NCI-H146 (cell line): ENCODE results near the gene CERS5.
"Not testable (repeated sequence)": the region's sequence is repeated elsewhere in the genome, so short reads cannot be mapped to it uniquely, and the experiment has no call there.

Source experiments
- DNase-seq: peaks from one replicate; lab custom pipeline; 2025; lab: John Stamatoyannopoulos, UW

CERS5 gene

DNA sequence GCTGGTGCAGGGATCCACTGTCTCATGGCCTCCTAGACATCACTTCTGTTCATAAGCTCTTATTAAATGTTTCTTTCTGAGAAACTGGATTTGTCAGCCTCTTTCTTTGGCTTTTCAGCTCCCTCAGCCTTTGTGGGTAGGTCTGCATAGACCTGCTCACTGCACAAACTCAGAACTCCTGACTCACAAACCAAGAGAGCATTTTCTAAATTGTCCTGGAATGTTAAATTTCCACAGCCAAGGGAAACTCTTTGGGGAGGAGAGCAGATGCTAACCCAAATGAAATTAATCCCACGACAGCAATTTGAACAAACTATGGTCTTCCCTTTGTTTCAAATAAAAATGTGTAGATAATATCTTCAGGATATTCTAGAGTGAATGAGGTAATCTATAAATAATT is 19.5 kb upstream of the CERS5 start:
- DNase-seq: no peak

DNA sequence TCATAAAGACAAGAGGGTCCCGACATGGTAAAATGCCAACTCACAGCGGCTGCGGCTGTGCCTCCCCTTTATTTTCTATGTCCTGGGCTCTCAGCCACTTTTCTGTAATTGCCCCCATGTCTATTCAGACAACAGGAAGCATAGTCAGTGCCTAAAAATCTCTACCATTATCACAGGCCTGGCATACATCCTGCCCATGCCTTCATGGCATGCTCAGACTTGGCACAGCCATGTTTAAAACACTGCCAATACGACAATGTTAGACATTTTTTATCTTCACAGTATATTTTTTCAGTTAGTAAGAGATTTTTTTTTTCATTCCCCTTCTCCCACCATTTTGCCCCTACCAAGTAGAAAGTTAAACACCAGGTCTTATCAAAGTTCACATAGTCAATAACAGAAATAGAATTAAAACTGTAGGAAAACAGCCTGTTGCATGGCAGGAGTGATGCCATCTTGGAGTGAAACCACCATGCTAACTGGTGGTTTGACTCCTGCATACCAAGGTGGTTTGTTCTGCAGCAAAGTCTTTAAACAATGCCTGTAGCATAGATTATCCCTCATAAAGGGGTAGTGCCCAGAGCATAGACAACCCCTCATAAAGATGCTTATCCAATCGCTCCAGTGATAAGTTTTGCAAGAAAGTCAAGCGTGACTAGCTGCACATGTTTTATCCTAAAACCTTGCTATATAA is 18.9 kb upstream of the CERS5 start:
- DNase-seq: no peak

DNA sequence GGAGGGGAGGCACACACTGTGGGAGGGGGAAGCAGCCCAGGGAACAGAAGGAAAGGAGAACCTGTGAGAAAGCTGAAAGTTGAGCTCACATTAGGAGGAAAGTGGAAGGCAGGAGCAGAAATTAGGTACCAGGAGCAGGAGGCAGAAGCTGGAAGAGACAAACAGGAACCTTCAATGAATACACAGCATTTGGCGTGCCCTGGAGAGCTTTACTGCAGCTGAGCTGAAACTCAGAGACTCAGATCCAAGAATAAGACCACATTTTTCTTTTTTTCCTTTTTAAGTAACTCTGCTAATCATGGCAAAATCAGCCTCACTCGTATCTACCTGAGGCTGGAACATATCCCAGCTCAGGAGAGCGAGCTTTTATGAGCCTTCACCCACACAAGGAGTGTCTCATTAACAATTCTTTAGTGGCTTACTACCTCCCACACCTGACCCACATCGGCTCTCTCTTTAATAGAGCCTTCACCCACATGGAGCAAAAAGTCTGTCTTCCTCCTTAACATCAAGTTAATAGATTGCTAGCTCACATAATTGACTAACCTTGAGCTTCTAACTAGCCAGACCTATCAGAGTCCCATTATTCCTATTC is 18.2 kb upstream of the CERS5 start:
- DNase-seq: no peak

DNA sequence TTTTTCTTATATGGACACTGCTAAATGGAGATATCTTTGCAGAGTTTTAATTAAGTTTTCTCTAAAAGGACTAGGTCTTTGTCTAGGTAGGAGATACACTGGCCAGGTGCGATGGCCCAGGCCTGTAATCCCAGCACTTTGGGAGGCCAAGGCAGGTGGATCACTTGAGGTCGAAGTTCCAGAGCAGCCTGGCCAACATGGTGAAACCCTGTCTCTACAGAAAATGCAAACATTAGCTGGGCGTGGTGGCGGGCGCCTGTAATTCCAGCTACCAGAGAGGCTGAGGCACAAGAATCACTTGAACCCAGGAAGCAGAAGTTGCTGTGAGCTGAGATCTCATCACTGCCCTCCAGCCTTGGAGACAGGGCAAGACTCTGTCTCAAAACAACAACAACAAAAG is 17.1 kb upstream of the CERS5 start:
- DNase-seq: no peak

DNA sequence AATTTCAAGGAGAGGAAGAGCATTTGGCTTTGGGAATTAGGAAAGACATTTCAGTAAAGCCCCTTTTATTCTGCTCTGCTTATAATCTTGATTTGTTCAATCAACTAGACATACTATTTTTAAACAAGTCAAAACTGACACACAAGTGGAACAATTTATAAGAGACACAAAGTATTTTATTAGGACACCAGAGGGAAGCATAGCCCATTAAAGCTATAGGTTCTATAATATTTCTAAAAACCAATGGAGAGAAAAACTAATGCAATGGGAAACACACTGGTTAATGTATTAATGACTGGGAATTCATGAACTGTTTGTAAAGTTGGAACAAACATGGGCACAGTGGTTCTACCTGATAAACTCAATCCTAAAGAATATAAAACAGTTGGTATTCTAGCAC is 15.3 kb upstream of the CERS5 start:
- no peak for DNase-seq

DNA sequence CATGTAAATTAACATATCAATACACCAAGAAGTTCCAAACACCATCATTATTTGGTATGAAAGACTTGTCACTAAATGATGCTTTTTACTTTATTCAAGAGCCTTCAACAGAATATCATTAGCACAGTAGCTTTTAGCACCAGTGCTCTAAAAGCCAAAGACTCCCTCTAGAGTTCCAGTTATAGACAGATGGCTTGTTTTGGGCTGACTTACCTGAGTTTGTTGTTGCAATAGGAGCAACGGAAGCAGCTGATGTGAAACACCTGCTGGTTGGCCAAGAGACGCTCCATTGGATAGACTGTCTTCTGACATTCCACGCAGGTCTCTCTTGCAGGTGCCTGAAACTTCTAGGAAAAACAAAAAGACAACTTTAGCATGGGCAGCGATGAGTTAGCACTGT is 14.5 kb upstream of the CERS5 start:
- no peak for DNase-seq

DNA sequence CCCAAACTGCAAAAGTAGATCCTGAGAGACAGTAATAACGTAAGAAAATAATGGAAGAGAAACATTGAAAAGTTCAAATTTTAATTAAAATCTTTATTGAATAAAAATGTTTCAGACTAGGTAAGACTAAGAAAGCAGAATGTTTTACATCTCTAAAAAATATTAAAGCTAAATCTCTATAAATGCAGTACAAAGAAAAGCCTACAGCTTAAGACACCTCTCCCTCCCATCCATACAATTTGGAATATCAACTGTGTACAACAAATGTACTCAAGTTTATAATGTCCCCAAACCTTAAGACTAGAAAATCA is 8.5 kb upstream of the CERS5 start:
- DNase-seq: no peak

DNA sequence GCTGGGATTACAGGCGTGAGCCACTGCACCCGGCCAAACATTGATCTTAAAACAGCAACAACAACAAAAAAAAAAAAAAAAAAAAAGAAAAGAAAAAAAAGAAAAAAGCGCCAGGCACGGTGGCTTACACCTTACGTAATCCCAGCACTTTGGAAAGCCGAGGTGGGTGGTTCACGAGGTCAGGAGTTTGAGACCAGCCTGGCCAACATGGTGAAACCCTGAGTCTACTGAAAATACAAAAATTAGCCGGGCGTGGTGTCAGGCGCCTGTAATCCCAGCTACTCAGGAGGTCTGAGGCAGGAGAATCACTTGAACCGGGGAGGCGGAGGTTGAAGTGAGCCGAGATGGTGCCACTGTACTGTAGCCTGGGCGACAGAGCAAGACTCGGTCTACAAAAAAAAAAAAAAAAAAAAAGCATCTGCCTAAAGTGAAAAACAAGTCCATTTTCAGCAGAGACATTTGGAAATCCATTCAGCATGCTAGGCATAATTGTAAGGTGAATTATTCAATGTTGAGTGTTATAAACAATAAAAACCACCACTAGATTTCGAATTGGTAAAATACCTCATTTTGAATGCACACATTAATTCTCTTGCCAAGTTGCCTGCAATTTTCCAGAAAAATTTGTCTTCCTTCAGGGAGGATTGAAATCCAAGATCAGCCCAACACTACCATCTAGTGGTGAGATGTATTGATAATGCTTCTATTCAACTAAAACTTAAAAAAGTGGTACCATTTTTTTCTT is 8.0 kb upstream of the CERS5 start:
- DNase-seq: peak; percentile 65

DNA sequence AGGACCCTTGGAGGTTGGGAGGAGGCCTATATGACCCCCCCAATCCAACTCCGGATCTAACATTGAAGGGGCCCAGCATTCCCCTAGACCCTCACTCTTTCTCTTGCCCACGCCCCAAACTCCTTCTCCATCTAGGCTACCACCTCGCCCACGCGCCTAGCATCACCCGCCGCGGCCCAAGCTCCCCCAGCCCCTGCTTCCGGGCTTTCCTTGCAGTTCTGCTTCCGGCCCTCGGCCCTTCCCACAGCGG is 445 bp downstream of the CERS5 start:
- DNase-seq: no peak

DNA sequence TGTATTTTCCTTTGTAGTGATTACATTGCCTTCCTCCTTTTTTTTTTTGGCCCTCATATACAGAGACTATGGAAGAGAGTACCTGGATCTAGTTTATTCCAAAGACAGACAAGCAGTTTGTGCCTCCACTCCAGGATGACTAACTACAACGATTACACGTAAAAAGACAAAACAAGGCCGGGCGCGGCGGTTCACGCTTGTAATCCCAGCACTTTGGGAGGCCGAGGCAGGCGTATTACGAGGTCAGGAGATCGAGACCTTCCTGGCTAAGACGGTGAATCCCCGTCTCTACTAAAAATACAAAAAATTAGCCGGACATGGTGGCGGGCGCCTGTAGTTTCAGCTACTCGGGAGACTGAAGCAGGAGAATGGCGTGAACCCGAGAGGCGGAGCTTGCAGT is 2.2 kb downstream of the CERS5 start:
- DNase-seq: no peak

DNA sequence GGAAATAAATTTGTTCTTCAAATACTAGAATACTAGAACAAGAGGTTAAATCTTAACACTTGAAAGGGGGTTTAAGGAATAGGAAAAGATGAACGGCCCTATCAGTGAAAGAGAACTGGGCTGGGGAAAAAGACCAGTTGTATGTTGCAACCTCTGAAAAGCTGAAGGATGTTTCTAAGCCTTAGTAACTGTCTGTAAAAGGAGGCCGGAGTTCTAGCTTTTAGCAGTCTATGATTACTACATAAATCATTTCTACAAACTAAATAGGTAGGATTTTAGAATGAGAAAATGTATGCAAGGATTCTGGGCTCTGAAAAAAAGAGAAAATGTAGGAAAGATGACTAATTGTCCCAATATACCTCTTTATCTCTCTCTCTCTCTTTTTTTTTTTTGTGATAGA is 4.9 kb downstream of the CERS5 start:
- no peak for DNase-seq

DNA sequence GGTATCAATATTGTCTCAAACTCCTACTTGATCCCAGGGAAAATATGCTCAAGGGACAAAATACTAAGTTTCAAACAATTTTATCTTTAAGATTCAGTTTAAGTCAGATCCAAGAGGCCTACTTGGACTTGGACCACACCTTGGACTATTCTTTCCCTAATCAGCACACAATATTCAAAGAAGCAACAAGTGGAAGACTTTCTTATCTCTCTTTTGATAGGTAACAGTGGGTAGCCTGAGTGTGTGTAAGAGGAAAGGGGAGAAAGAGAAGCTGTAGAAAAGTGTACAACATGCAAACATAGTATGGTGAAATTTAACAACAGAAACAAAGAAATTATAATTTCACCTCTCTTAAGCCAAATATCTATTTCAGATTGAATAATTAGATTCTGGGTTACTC is 6.5 kb downstream of the CERS5 start:
- no peak for DNase-seq

DNA sequence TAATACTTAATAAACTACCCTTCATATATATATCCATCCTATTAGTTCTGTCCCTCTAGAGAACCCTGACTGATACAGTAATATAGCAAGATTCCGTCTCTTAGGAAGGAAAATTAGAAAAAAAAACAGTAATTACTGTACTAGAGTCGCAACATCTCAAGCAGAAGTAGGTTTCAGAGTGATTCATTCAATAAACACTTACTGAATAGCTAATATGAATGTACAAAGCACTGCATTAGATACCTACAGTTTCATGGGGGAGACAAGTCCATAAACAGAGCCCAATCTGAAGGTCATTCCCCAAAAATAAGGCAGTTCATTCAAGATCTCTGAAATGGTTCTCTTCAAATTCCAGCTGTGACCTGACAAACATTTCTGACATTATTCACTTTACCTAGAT is 9.9 kb downstream of the CERS5 start:
- no peak for DNase-seq

DNA sequence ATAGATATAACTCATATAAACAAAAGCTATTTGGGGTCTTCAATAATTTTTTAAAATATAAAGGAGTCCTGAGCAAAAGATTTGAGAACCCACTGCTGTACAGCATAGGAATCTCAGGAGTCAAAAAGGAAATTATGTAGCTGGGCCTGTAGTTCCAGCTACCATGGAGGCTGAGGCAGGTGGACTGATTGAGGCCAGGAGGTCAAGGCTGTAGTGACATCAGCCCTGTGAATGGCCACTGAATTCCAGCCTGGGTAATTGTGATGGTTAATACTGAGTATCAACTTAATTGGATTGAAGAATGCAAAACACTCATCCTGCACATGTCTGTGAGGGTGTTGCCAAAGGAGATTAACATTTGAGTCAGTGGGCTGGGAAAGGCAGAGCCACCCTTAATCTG is 10.5 kb downstream of the CERS5 start:
- DNase-seq: no peak

DNA sequence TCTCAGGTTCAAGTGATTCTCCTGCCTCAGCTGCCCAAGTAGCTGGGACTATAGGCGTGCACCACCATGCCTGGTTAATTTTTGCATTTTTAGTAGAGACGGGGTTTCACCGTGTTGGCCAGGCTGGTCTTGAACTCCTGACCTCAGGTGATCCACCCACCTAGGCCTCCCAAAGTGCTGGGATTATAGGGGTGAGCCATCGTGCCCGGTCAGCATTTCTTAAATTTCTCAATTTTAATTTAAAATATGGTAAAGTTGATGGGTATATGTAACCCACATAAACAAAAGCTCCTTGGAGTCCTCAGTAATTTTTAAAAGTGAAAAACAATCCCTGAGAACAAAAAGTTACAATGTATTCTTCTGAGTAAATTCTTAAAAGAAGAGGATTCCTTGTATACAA is 12.2 kb downstream of the CERS5 start:
- not testable (repeated sequence) for DNase-seq

DNA sequence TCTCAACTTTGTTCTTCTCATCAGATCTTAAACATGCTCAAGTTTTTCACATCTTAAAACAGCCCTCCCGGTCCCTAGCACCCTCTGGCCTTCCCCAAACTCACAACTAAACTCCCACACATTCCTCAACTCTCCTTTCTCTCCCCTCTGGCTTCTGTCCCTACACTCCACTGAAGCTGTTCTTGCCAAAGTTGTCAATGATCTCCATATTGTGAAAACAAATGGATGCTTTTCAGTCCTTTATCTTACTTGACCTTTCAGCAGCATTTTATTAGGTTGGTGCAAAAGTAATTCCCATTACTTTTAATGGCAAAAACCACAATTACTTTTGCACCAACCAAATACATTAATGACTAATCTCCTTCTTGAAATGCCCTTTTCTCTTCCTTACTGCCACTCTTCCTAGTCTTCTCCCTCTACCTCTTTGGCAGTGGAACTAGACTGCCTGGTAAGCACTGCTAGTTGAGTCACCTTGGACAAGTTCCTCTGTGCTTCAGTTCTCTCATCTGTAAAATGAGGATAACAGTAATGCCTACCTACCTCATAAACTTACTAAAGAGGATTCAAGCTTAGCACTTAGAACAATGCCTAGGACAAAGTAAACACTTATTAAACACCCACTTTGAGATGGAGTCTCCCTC is 16.0 kb downstream of the CERS5 start:
- no peak for DNase-seq

DNA sequence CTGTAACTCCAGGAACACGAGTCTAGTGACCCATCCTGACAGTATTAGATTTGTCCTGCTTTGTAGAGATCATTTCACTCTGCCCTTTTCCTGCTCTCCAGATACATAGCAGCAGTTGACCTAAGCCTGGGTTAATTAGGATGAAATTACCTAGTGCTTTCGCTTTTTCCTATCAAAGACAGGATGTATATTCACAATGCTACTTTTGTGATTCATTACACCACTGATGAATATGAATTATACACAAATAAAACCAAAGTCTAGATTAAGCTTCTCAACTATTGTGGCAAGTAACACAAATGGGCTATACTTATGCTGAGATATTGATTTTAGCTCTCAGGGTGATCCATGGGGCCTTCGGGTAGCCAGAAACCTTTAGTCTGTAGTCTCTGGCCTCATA is 17.9 kb downstream of the CERS5 start:
- DNase-seq: no peak

DNA sequence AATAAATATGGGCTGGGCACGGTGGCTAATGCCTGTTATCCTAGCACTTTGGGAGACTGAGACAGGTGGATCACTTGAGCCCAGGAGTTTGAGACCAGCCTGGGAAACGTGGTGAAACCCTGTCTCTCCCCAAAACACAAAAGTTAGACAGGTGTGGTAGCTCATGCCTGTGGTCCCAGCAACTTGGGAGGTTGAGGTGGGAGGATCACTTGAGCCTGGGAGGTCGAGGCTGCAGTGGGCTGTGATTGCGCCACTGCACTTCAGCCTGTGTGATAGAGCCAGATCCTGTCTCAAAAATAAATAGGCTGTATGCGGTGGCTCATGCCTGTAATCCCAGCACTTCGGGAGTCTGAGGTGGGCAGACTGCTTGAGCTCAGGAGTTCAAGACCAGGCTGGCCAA is 19.2 kb downstream of the CERS5 start:
- DNase-seq: not testable (repeated sequence)

DNA sequence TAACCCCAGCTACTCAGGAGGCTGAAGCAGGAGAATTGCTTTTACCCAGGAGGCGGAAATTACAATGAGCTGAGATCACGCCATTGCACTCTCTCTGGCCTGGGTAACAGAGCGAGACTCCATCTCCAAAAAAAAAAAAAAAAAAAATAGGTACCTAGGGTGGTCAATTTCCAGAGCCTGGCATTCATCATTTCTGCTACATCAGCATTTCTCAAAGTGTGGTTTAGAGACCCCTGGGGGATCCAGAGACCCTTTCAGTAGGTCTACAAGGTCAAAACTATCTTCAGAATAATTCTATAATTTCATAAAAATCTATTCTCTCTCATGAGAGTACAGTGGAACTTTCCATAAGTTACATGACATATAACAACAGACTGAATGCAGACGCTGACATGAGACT is 19.9 kb downstream of the CERS5 start:
- DNase-seq: no peak

DNA sequence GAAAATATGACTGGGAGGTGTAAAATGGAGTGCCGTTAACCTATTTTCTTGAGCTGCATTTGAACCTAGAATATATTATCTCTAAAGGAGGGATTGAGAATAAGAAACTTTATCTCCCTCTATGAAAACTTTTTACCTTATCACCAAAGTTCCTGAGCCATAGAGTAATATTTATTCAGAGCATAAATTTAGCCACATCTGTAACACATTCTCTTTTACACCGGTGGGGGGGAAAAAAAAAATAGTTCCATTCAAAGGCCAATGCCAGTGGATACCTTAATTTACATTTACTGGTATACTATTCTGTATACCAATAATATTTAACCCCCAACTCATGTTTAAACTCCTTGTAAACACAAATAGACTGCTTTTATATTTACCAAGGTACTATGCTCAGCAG is 21.7 kb downstream of the CERS5 start:
- no peak for DNase-seq

DNA sequence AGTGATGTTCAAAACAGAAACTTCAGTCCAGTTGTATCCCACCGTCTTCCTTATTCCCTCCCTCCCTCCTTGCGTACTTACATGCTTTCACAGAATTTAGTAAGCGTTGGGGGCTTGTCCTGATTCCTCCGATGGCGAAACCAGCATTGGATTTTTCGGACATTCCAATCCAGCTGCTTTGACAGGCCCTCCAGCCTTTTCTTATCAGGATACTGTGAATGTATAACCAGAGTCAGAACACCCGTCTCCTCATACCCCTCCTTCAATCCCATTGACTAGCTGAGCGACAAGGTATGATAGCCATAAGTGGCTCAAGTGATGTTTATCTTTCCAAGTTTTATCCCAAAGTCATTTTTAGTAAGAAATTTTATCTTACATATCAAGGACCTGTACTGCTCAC is 24.2 kb downstream of the CERS5 start:
- DNase-seq: no peak

DNA sequence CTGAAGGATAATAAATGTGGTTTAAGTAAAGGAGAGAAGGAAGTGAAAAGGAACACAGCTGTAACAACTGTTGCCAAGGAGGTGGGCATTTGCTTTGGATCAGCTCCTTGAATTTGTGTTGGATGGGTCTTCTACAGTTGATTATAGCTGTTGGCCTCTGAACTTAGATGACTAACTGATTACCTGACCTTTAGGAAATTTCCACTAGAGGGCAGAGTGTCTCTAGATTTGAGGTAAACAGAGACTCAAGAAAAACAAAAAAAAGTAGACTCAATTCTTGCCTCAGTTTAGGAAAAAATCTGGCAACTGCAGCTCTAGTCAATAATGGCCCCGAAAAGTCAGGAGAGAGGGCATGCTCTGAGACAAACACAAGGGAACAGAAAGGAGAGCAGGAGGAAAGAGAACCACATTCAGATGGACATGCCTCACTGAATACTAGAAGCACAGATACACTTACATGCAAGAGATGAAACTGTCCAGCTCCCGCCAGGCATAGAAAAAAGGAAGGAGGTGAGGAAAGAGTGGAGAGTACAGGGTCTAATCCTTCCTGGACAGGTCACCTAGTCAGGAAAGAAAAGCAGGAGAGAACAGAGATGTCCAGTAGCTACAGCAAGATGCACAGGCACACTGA is 34.5 kb downstream of the CERS5 start:
- DNase-seq: no peak

DNA sequence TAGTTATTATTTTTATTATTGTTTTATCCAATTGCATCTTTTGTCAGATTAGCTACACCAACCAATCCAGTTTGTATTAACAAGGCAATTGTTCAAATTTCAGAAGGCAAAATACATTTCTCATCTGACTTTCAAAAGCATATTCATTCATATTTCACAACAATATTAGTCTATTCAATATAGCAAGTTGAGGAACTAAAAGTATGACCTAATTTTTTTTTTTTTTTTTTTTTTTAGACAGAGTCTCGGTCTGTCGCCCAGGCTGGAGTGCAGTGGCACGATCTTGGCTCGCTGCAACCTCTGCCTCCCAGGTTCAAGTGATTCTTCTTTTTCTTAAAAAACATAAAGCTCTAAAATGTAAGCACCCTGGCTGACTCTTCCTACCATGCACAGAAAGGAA is 37.9 kb downstream of the CERS5 start:
- DNase-seq: no peak
